Measurements from ENCODE around the gene PARP15. TPM values are rescaled to one million over a fixed set of nuclear protein-coding genes. Genes with fewer than 3 reads are reported as not detected.
A peak's percentile ranks its signal among the peaks of the same experiment; 100 is the strongest.

Gene PARP15
- total and polyA plus RNA-seq, 2 experiments from 2014 or later = 0.39 to 0.87 TPM

GRCh38 chr3:122560680-122561079 is 16.8 kb upstream of the PARP15 start:
- Histone ChIP-seq H4K20me1 (replicated peaks; ENCODE audit: insufficient read depth) (no peaks in the 10 kb centered on the region), H2AFZ (no peak overlapping the region), H3K36me3 (ENCODE audit: insufficient read depth) (no peaks in the 10 kb centered on the region), H3K9me2 (ENCODE audit: insufficient read depth) (no peaks in the 10 kb centered on the region), H3K79me2 (replicated peaks; ENCODE audit: insufficient read depth) (no peaks in the 10 kb centered on the region), H3F3A (replicated peaks; ENCODE audit: low read depth) (0 out of 2 replicates have a peak, but pooled peaks cover 2% of the 10 kb centered on the region), H3K27ac (ENCODE audit: low read depth) (no peak overlapping the region; the same call in 1 of the 2 replicates), H3K4me2 (no peak overlapping the region), H3K4me1 (ENCODE audit: insufficient read depth) (peaks cover 15% of the 10 kb centered on the region), H3K4me3 (no peak overlapping the region), H3K27me3 (ENCODE audit: insufficient read depth) (no peaks in the 10 kb centered on the region)
- Mint-ChIP-seq H3K36me3 (ENCODE audit: low read depth) (no peaks in the 10 kb centered on the region), H3K27ac (no peak overlapping the region), H3K27me3 (ENCODE audit: insufficient read depth, low read depth, poor library complexity) (peaks cover 11% of the 10 kb centered on the region), H3K4me1 (peaks cover 26% of the 10 kb centered on the region), H3K9me3 (no peaks in the 10 kb centered on the region), H3K4me3 (no peak overlapping the region)
- ATAC-seq = peak; percentile 6; the same call in 1 of the 3 replicates
- peak; percentile 64 to 74 for TF ChIP-seq CTCF (conservative IDR thresholded peaks at IDR 0.05; ENCODE audit: low read depth in 2 of 2)
- TF ChIP-seq ETS1 (IDR thresholded peaks at IDR 0.05) = no peak
- peak; percentile 78 for DNase-seq (ENCODE audit: low spot score)

- Histone ChIP-seq H4K20me1 (replicated peaks; ENCODE audit: insufficient read depth) (no peaks in the 10 kb centered on the region), H3K4me2 (peak overlapping the region; percentile 87), H3K9me2 (ENCODE audit: insufficient read depth) (no peaks in the 10 kb centered on the region), H3K27me3 (ENCODE audit: insufficient read depth) (no peaks in the 10 kb centered on the region), H3K4me1 (ENCODE audit: insufficient read depth) (peaks cover 15% of the 10 kb centered on the region), H3K4me3 (peak overlapping the region; percentile 89), H3K79me2 (replicated peaks; ENCODE audit: insufficient read depth) (no peaks in the 10 kb centered on the region), H3K27ac (ENCODE audit: low read depth) (no peak overlapping the region), H2AFZ (peak overlapping the region; percentile 98), H3K36me3 (ENCODE audit: insufficient read depth) (no peaks in the 10 kb centered on the region), H3F3A (replicated peaks; ENCODE audit: low read depth) (0 out of 2 replicates have a peak, but pooled peaks cover 2% of the 10 kb centered on the region)
- H3K36me3 Mint-ChIP-seq (ENCODE audit: low read depth) = no peaks in the 10 kb centered on the region
- no peak for DNase-seq (ENCODE audit: low spot score)
- H3K27ac Mint-ChIP-seq = no peak overlapping the region
- H3K27me3 Mint-ChIP-seq (ENCODE audit: insufficient read depth, low read depth, poor library complexity) = peaks cover 11% of the 10 kb centered on the region
- no peak for ATAC-seq
- peaks cover 25% of the 10 kb centered on the region for H3K4me1 Mint-ChIP-seq
- no peaks in the 10 kb centered on the region for H3K9me3 Mint-ChIP-seq
- H3K4me3 Mint-ChIP-seq = peak overlapping the region; percentile 77
- no peak for TF ChIP-seq REST (IDR thresholded peaks at IDR 0.05; ENCODE audit: unreplicated experiment)
- TF ChIP-seq STAT1 (IDR thresholded peaks at IDR 0.05; ENCODE audit: unreplicated experiment) = no peak
- TF ChIP-seq EZH2 (IDR thresholded peaks at IDR 0.05; ENCODE audit: low read depth, unreplicated experiment) = no peak
- no peak for TF ChIP-seq CREB1 (CRISPR knock-in tag; IDR thresholded peaks at IDR 0.05; ENCODE audit: low read depth)
- no peak for TF ChIP-seq POLR2AphosphoS5 (IDR thresholded peaks at IDR 0.05; ENCODE audit: low read depth)
- no peak for TF ChIP-seq EZH2phosphoT487 (IDR thresholded peaks at IDR 0.05; ENCODE audit: unreplicated experiment)
- no peak for TF ChIP-seq JUNB (IDR thresholded peaks at IDR 0.05; ENCODE audit: unreplicated experiment)
- no peak for TF ChIP-seq CTCF (conservative IDR thresholded peaks at IDR 0.05; ENCODE audit: low read depth in 2 of 2)
- no peak for TF ChIP-seq ZNF331 (CRISPR knock-in tag; IDR thresholded peaks at IDR 0.05; ENCODE audit: low read depth)
- TF ChIP-seq ETS1 (IDR thresholded peaks at IDR 0.05) = no peak
- no peak for TF ChIP-seq ZNF114 (CRISPR knock-in tag; IDR thresholded peaks at IDR 0.05)
- TF ChIP-seq NANOG (IDR thresholded peaks at IDR 0.05; ENCODE audit: borderline replicate concordance) = no peak
These were observed 14.3 kb upstream of the PARP15 start for GRCh38 chr3:122562923-122563716.
